NCI-H146 (cell line): ENCODE data around the gene SLC5A9.
"Not testable (repeated sequence)": the region's sequence is repeated elsewhere in the genome, so short reads cannot be mapped to it uniquely, and the experiment has no call there.

ENCODE experiments used
- DNase-seq: peaks from one replicate; lab custom pipeline; 2025; lab: John Stamatoyannopoulos, UW

SLC5A9 gene

DNA sequence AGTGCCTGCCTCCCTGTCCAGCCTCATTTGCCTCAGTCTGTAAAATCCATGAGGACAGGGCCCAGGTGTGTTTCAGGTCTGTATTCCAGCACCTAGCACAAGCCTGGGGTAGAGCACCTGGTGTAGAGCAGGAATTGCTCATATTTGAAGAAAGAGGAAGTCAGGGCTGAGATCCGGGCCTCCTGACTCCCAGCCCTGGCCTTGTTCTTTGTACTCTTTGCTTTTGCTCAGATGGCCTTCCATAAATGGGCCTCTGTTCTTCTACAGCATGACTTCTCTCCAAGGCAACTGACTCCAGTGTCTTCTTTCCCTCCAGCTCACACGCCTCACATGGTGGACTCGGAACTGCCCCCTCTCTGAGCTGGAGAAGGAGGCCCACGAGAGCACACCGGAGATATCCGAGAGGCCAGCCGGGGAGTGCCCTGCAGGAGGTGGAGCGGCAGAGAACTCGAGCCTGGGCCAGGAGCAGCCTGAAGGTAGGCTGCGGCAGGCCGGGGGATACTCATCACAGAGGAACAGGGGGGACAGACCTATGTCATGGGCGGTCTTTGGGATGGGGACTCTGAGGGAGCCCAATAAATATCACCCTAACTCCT is 19.7 kb downstream of the SLC5A9 start:
- no peak for DNase-seq

DNA sequence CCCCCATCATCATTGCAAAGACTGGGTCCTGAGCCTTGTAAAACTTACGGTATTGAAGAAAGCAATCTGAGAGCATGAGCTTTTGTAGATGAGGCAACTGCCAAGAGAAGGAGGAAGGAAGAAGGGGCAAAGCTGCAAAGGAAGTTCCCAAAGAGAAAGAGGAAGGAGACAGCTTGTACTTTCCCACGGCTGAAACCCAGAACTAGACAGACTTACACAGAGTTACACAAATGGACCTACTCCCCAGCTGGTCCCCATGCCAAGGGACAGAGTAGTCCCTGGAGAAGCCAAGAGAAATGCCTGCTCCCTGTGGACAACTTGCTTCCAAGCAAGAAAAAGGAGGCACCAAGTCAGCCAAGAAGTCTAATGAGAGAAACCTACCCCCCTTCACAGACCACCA is 22.6 kb downstream of the SLC5A9 start:
- no peak for DNase-seq

DNA sequence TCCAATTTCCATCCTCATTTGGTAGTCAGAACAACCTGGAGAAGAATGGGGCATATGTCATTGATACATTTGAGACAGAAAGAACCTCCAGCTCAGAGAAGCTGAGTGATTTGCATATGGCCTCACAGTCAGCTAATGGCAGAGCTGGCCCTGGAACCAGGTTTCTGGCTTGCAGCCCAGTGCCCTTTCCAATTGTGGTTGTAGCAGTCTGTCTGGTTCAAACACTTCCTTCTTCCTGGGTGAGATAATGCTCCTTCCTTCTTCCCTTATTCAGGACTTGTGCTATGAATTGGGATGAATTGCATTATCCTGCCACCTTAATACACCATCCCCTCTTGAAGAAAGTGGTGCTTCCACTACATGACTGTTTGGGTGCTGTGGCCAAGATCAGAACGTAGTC is 24.2 kb downstream of the SLC5A9 start:
- no peak for DNase-seq

GRCh38 chr1:48248356-48248755 is 25.8 kb downstream of the SLC5A9 start:
- DNase-seq: no peak

GRCh38 chr1:48249868-48250267 is 27.4 kb downstream of the SLC5A9 start:
- DNase-seq: no peak

DNA sequence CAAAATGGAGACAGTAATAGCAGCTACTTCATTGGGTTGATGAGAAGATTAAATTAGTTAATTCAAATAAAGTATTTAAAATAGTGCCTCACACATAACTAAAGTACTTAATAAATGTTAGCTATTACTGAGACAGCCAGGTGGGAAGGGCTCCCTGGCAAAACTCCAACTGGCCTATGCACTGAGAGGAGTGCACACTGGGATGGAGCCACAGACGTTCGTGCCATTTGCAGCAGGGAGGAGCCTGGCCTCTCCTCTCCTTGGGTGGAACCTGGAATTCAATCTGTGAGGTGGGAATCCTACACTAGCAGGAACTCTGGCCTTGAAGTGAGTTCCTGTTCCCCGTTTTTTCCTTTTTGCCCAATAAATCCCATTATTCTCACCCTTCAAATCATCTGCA is 28.1 kb downstream of the SLC5A9 start:
- DNase-seq: no peak

- DNase-seq: no peak
Observed at GRCh38 chr1:48251323-48251722, 28.8 kb downstream of the SLC5A9 start.

GRCh38 chr1:48251821-48252220 is 29.3 kb downstream of the SLC5A9 start:
- no peak for DNase-seq

- no peak for DNase-seq
Observed at GRCh38 chr1:48254254-48254653, 31.7 kb downstream of the SLC5A9 start.

- DNase-seq: no peak
Observed at GRCh38 chr1:48258106-48258505, 35.6 kb downstream of the SLC5A9 start.

GRCh38 chr1:48261881-48262400 is 39.4 kb downstream of the SLC5A9 start:
- DNase-seq: no peak

- no peak for DNase-seq
Observed at GRCh38 chr1:48263041-48263440, 40.5 kb downstream of the SLC5A9 start.

GRCh38 chr1:48266576-48266975 is 44.1 kb downstream of the SLC5A9 start:
- no peak for DNase-seq

DNA sequence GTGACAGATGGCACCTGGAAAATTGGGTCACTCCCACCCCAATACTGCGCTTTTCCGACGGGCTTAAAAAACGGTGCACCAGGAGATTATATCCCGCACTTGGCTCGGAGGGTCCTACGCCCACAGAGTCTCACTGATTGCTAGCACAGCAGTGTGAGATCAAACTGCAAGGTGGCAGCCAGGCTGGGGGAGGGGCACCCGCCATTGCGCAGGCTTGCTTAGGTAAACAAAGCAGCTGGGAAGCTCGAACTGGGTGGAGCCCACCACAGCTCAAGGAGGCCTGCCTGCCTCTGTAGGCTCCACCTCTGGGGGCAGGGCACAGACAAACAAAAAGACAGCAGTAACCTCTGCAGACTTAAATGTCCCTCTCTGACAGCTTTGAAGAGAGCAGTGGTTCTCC is 54.9 kb downstream of the SLC5A9 start:
- not testable (repeated sequence) for DNase-seq

GRCh38 chr1:48282329-48282728 is 59.8 kb downstream of the SLC5A9 start:
- DNase-seq: not testable (repeated sequence)

GRCh38 chr1:48284696-48285420 is 62.3 kb downstream of the SLC5A9 start:
- DNase-seq: not testable (repeated sequence)

DNA sequence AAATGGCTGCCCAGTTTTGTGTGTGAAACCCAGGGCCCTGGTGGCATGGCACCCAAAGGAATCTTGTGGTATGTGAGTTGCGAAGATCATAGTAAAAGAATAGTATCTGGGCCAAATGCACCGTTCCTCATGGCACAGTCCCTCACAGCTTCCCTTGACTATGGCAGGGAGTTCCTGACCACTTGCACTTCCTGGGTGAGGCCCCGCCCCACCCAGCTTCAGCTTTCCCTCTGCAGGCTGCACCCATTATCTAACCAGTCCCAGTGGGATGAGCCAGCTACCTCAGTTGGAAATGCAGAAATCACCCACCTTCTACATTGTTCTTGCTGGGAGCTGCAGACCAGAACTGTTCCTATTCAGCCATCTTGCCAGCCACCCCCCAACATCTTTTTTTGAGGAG is 63.0 kb downstream of the SLC5A9 start:
- DNase-seq: no peak

GRCh38 chr1:48291421-48291820 is 68.9 kb downstream of the SLC5A9 start:
- DNase-seq: no peak

- DNase-seq: no peak
Observed at GRCh38 chr1:48292706-48293105, 70.2 kb downstream of the SLC5A9 start.

DNA sequence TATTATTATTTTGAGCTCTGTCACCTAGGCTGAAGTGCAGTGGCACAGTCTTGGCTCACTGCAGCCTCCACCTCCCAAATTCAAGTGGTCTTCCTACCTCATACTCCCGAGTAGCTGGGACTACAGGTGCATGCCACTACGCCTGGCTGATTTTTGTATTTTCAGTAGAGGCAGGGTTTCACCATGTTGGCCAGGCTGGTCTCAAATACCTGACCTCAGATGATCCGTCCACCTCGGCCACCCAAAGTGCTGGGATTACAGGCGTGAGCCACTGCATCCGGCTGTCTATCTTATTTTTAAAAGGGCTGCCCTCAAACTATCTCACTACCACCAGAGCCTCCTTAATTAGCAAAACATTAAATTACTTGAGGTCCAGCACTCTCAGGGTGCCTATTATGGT is 71.6 kb downstream of the SLC5A9 start:
- DNase-seq: not testable (repeated sequence)

- DNase-seq: no peak
Observed at GRCh38 chr1:48294656-48295055, 72.1 kb downstream of the SLC5A9 start.
